NCI-H1930 (cell line): ENCODE results near the gene RCAN2.

Source experiments
- DNase-seq, 2 experiments: peaks; one replicate each; lab custom pipeline; 2025; lab: John Stamatoyannopoulos, UW

The RCAN2 gene

GRCh38 chr6:46291275-46291633 is 200.0 kb downstream of the RCAN2 start:
- DNase-seq: no peak

- DNase-seq: no peak
Observed at GRCh38 chr6:46290421-46291274, 200.6 kb downstream of the RCAN2 start.

- no peak for DNase-seq
Observed at GRCh38 chr6:46289898-46290297, 201.4 kb downstream of the RCAN2 start.

GRCh38 chr6:46288835-46289234 is 202.4 kb downstream of the RCAN2 start:
- no peak for DNase-seq

- no peak for DNase-seq
Observed at GRCh38 chr6:46287681-46288080, 203.6 kb downstream of the RCAN2 start.

GRCh38 chr6:46287043-46287442 is 204.2 kb downstream of the RCAN2 start:
- DNase-seq: no peak

GRCh38 chr6:46284475-46284874 is 206.8 kb downstream of the RCAN2 start:
- DNase-seq: no peak

- DNase-seq: no peak
Observed at GRCh38 chr6:46281110-46281509, 210.1 kb downstream of the RCAN2 start.

GRCh38 chr6:46279874-46280273 is 211.4 kb downstream of the RCAN2 start:
- no peak for DNase-seq

- DNase-seq: no peak
Observed at GRCh38 chr6:46276576-46277142, 214.6 kb downstream of the RCAN2 start.

GRCh38 chr6:46274502-46274901 is 216.7 kb downstream of the RCAN2 start:
- DNase-seq: no peak

GRCh38 chr6:46273911-46274310 is 217.3 kb downstream of the RCAN2 start:
- no peak for DNase-seq

GRCh38 chr6:46271728-46272127 is 219.5 kb downstream of the RCAN2 start:
- no peak for DNase-seq

- DNase-seq: no peak
Observed at GRCh38 chr6:46271107-46271506, 220.1 kb downstream of the RCAN2 start.

GRCh38 chr6:46270336-46270735 is 220.9 kb downstream of the RCAN2 start:
- no peak for DNase-seq

GRCh38 chr6:46269447-46270229 is 221.6 kb downstream of the RCAN2 start:
- DNase-seq: no peak

- DNase-seq: no peak
Observed at GRCh38 chr6:46267515-46267914, 223.7 kb downstream of the RCAN2 start.

GRCh38 chr6:46265373-46265772 is 225.9 kb downstream of the RCAN2 start:
- no peak for DNase-seq

GRCh38 chr6:46263707-46264086 is 227.6 kb downstream of the RCAN2 start:
- DNase-seq: no peak

GRCh38 chr6:46262928-46263706 is 228.1 kb downstream of the RCAN2 start:
- no peak for DNase-seq

- no peak for DNase-seq
Observed at GRCh38 chr6:46258249-46258648, 233.0 kb downstream of the RCAN2 start.

- DNase-seq: no peak
Observed at GRCh38 chr6:46255528-46255927, 235.7 kb downstream of the RCAN2 start.
